Activated CD4-positive, alpha-beta T cell treated with anti-CD3 and anti-CD28 coated beads for 24 hours (primary cell): ENCODE measurements around the gene BBIP1.
"Not testable (repeated sequence)": the region's sequence is repeated elsewhere in the genome, so short reads cannot be mapped to it uniquely, and the experiment has no call there.

ENCODE experiments used
- DNase-seq, 2 donors: peaks; one replicate each; pipeline ENCODE4 v3.0.0-alpha.2; 2020; ENCODE audit warnings: low read depth in 2 of 2

The BBIP1 gene

GRCh38 chr10:110923856-110924493 is 5.0 kb upstream of the BBIP1 start:
- no peak for DNase-seq

- no peak for DNase-seq
These were observed 1.2 kb upstream of the BBIP1 start for GRCh38 chr10:110919971-110920881.

- DNase-seq = peak in 1 of 2 donors; percentile 96
These were observed 460 bp upstream of the BBIP1 start, which contains the start of gene SHOC2 for GRCh38 chr10:110919349-110919931. TSS of gene SHOC2 (plus strand) at chr10:110919604. CDS start at chr10:110964359, 44,755 bp downstream.

- DNase-seq = peak; percentile 68 to 83
These were observed 724 bp downstream of the BBIP1 start for GRCh38 chr10:110918269-110918642.

GRCh38 chr10:110916554-110917346 is 2.2 kb downstream of the BBIP1 start:
- DNase-seq = no peak

GRCh38 chr10:110915600-110915999 is 3.4 kb downstream of the BBIP1 start:
- not testable (repeated sequence) for DNase-seq

GRCh38 chr10:110915035-110915434 is 3.9 kb downstream of the BBIP1 start:
- DNase-seq = no peak

- DNase-seq = no peak
These were observed 4.5 kb downstream of the BBIP1 start for GRCh38 chr10:110914431-110914830.

- no peak for DNase-seq
These were observed 6.6 kb downstream of the BBIP1 start for GRCh38 chr10:110912374-110912773.

GRCh38 chr10:110910138-110910537 is 8.8 kb downstream of the BBIP1 start:
- DNase-seq = no peak

- no peak for DNase-seq
These were observed 15.4 kb downstream of the BBIP1 start for GRCh38 chr10:110903280-110904278.

- DNase-seq = no peak
These were observed 16.8 kb downstream of the BBIP1 start for GRCh38 chr10:110901954-110902819.

GRCh38 chr10:110900983-110901382 is 18.0 kb downstream of the BBIP1 start:
- DNase-seq = no peak

- DNase-seq = no peak
These were observed 20.6 kb downstream of the BBIP1 start for GRCh38 chr10:110898391-110898790.

GRCh38 chr10:110897184-110897583 is 21.8 kb downstream of the BBIP1 start:
- no peak for DNase-seq

GRCh38 chr10:110893559-110894179 is 25.3 kb downstream of the BBIP1 start:
- DNase-seq = no peak

- DNase-seq = no peak
These were observed 26.2 kb downstream of the BBIP1 start for GRCh38 chr10:110892602-110893288.

GRCh38 chr10:110887560-110887959 is 31.4 kb downstream of the BBIP1 start:
- DNase-seq = no peak
